Activated B cell treated with CpG ODN at 0.5 μM for 24 hours (primary cell): ENCODE data around the gene KCTD1. TPM values are rescaled to one million over a fixed set of nuclear protein-coding genes. Genes with fewer than 3 reads are reported as not detected.

Experiments
- ATAC-seq: fragments of 200-7000 bp; cut with Tn5 transposase; one replicate; pipeline ENCODE4 v1.10.0; 2021; ENCODE audit warnings: low read depth, mild to moderate bottlenecking, moderate library complexity
- CTCF ChIA-PET: fragments of 350-600 bp; sonication (Branson Sonifier 250); formaldehyde crosslinking; loops from one replicate; lab custom pipeline; 2021; ENCODE audit warnings: antibody characterized with exemption; lab: Charles Lee
- POLR2A ChIA-PET: fragments of 350-600 bp; sonication (Branson Sonifier 250); formaldehyde crosslinking; loops from one replicate; lab custom pipeline; 2021; ENCODE audit warnings: antibody characterized with exemption; lab: Charles Lee
- DNase-seq: peaks from one replicate; pipeline ENCODE4 v3.0.0; 2022
- H3K27ac Mint-ChIP-seq: one replicate; pipeline ENCODE4 v1.8.0; 2020; ENCODE audit warnings: mixed read lengths
- H3K27me3 Mint-ChIP-seq: one replicate; pipeline ENCODE4 v1.8.0; 2021; ENCODE audit warnings: mixed read lengths
- H3K36me3 Mint-ChIP-seq: one replicate; pipeline ENCODE4 v1.8.0; 2021; ENCODE audit warnings: low read depth, mixed read lengths
- H3K4me1 Mint-ChIP-seq: one replicate; pipeline ENCODE4 v1.8.0; 2021; ENCODE audit warnings: mixed read lengths
- H3K4me3 Mint-ChIP-seq: one replicate; pipeline ENCODE4 v1.8.0; 2020; ENCODE audit warnings: mild to moderate bottlenecking, mixed read lengths
- H3K9me3 Mint-ChIP-seq: one replicate; pipeline ENCODE4 v1.8.0; 2020; ENCODE audit warnings: mixed read lengths
- CTCF ChIP-seq: fragments of 200-600 bp; IDR thresholded peaks from one replicate; pipeline ENCODE4 v1.8.0; 2022; ENCODE audit warnings: antibody characterized with exemption, mild to moderate bottlenecking
- intact Hi-C: fragments of 100-400 bp; cut with micrococcal nuclease; formaldehyde crosslinking; loops from one replicate; pipeline ENCODE4 v1.15.1; 2024
- total RNA-seq: library from RNA; stranded (reverse); gene quantifications from 2 replicates; pipeline ENCODE4 v1.2.3, GENCODE V29; 2022

The KCTD1 gene
- total RNA-seq, 1 donor from 2014 or later, result 4.9 TPM

- no peak overlapping the region for H3K27ac Mint-ChIP-seq
- H3K9me3 Mint-ChIP-seq, result no peaks in the 10 kb centered on the region
- TF ChIP-seq CTCF, result no peak
- no peak for DNase-seq
- no peak overlapping the region for H3K4me3 Mint-ChIP-seq
- no peaks in the 10 kb centered on the region for H3K36me3 Mint-ChIP-seq
- intact Hi-C loops, result no loop called here
- CTCF ChIA-PET, result no interaction called here
- ATAC-seq, result no peak
- POLR2A ChIA-PET, result no interaction called here
- no peaks in the 10 kb centered on the region for H3K27me3 Mint-ChIP-seq
- H3K4me1 Mint-ChIP-seq, result no peaks in the 10 kb centered on the region
Measured at GRCh38 chr18:26510337-26510736, 38.0 kb downstream of the KCTD1 start.

- H3K27ac Mint-ChIP-seq, result no peak overlapping the region
Measured at GRCh38 chr18:26506012-26506411, 42.3 kb downstream of the KCTD1 start.

GRCh38 chr18:26504831-26505230 lies 43.5 kb downstream of the KCTD1 start:
- Mint-ChIP-seq H3K27me3 (no peaks in the 10 kb centered on the region), H3K36me3 (no peaks in the 10 kb centered on the region), H3K4me1 (no peaks in the 10 kb centered on the region), H3K9me3 (no peaks in the 10 kb centered on the region), H3K4me3 (no peak overlapping the region), H3K27ac (no peak overlapping the region)
- intact Hi-C loops, result no loop called here
- ChIA-PET POLR2A (no interaction called here), CTCF (no interaction called here)
- no peak for TF ChIP-seq CTCF
- ATAC-seq, result no peak
- DNase-seq, result no peak

More at GRCh38 chr18:26506012-26506411, 42.3 kb downstream of the KCTD1 start:
- intact Hi-C loops, result no loop called here
- TF ChIP-seq CTCF, result no peak
- H3K27me3 Mint-ChIP-seq, result no peaks in the 10 kb centered on the region
- H3K36me3 Mint-ChIP-seq, result no peaks in the 10 kb centered on the region
- DNase-seq, result no peak
- no peak overlapping the region for H3K4me3 Mint-ChIP-seq
- no peaks in the 10 kb centered on the region for H3K9me3 Mint-ChIP-seq
- ATAC-seq, result no peak
- ChIA-PET POLR2A (no interaction called here), CTCF (no interaction called here)
- H3K4me1 Mint-ChIP-seq, result no peaks in the 10 kb centered on the region

GRCh38 chr18:26503382-26503781 lies 45.0 kb downstream of the KCTD1 start:
- no peaks in the 10 kb centered on the region for H3K9me3 Mint-ChIP-seq
- CTCF ChIA-PET, result no interaction called here

GRCh38 chr18:26502823-26503222 lies 45.5 kb downstream of the KCTD1 start:
- TF ChIP-seq CTCF, result no peak
- ChIA-PET CTCF (no interaction called here), POLR2A (no interaction called here)
- no peak for ATAC-seq
- intact Hi-C loops, result no loop called here
- Mint-ChIP-seq H3K27me3 (no peaks in the 10 kb centered on the region), H3K4me1 (no peaks in the 10 kb centered on the region), H3K9me3 (no peaks in the 10 kb centered on the region), H3K4me3 (no peak overlapping the region), H3K27ac (no peak overlapping the region), H3K36me3 (no peaks in the 10 kb centered on the region)
- DNase-seq, result no peak

More at GRCh38 chr18:26503382-26503781, 45.0 kb downstream of the KCTD1 start:
- POLR2A ChIA-PET, result no interaction called here
- ATAC-seq (no peak), DNase-seq (no peak)
- intact Hi-C loops, result no loop called here
- Mint-ChIP-seq H3K36me3 (no peaks in the 10 kb centered on the region), H3K4me3 (no peak overlapping the region), H3K27ac (no peak overlapping the region), H3K4me1 (no peaks in the 10 kb centered on the region), H3K27me3 (no peaks in the 10 kb centered on the region)
- TF ChIP-seq CTCF, result no peak
